22Rv1 (cell line): ENCODE measurements around the gene SH2D4B.

ENCODE experiments used
- ZFX ChIP-seq: fragments of 450-650 bp; IDR thresholded peaks from 2 replicates; pipeline ENCODE4 v1.6.1; 2017; ENCODE audit warnings: antibody characterized with exemption, borderline replicate concordance
- TF ChIP-seq, protein P1 (sequence below): fragments of 450-650 bp; IDR thresholded peaks from 2 replicates; pipeline ENCODE4 v1.5.1; 2017; ENCODE audit warnings: mild to moderate bottlenecking

GRCh38 chr10:80619036-80619435, 81.3 kb downstream of the SH2D4B start:
- TF ChIP-seq, protein P1, sequence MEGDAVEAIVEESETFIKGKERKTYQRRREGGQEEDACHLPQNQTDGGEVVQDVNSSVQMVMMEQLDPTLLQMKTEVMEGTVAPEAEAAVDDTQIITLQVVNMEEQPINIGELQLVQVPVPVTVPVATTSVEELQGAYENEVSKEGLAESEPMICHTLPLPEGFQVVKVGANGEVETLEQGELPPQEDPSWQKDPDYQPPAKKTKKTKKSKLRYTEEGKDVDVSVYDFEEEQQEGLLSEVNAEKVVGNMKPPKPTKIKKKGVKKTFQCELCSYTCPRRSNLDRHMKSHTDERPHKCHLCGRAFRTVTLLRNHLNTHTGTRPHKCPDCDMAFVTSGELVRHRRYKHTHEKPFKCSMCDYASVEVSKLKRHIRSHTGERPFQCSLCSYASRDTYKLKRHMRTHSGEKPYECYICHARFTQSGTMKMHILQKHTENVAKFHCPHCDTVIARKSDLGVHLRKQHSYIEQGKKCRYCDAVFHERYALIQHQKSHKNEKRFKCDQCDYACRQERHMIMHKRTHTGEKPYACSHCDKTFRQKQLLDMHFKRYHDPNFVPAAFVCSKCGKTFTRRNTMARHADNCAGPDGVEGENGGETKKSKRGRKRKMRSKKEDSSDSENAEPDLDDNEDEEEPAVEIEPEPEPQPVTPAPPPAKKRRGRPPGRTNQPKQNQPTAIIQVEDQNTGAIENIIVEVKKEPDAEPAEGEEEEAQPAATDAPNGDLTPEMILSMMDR, result no peak
- TF ChIP-seq ZFX, result no peak
